OCI-LY3 (cell line): Measurements from ENCODE around the gene ADARB2.

Source experiments
- H2AFZ ChIP-seq: fragments of 200-600, 300-600 bp; shearing (Covaris generic); 2 replicates; pipeline ENCODE4 v1.6.0; 2014; ENCODE audit warnings: antibody characterized with exemption, low read depth, low read length
- H3K27ac ChIP-seq: fragments of 200-600, 300-600 bp; sonication (generic); 2 replicates; pipeline ENCODE4 v1.5.1; 2014; ENCODE audit warnings: mild to moderate bottlenecking, low read length, moderate library complexity, mixed read lengths
- H3K27me3 ChIP-seq: fragments of 200-600, 300-600 bp; sonication (generic); 2 replicates; pipeline ENCODE4 v1.6.1; 2014; ENCODE audit warnings: low read depth, low read length, mixed read lengths
- H3K36me3 ChIP-seq: fragments of 200-600, 300-600 bp; sonication (generic); replicated peaks from 2 replicates; pipeline ENCODE3; 2014; ENCODE audit warnings: low read depth, low read length, mixed read lengths
- H3K4me1 ChIP-seq: fragments of 300-600, 200-600 bp; sonication (generic); 2 replicates; pipeline ENCODE4 v1.6.1; 2014; ENCODE audit warnings: low read length, mixed read lengths
- H3K4me2 ChIP-seq: fragments of 200-600, 300-600 bp; sonication (generic); 2 replicates; pipeline ENCODE4 v1.6.1; 2014; ENCODE audit warnings: low read length, mixed read lengths
- H3K4me3 ChIP-seq: fragments of 300-600, 200-600 bp; sonication (generic); 2 replicates; pipeline ENCODE4 v1.5.1; 2014; ENCODE audit warnings: antibody characterized with exemption, mild to moderate bottlenecking, low read length, moderate library complexity
- H3K79me2 ChIP-seq: fragments of 300-600, 200-600 bp; shearing (Covaris generic); 2 replicates; pipeline ENCODE4 v1.6.1; 2014; ENCODE audit warnings: mild to moderate bottlenecking, low read length, mixed read lengths
- H3K9ac ChIP-seq: fragments of 300-600, 200-600 bp; shearing (Covaris generic); 2 replicates; pipeline ENCODE4 v1.6.0; 2014; ENCODE audit warnings: mild to moderate bottlenecking, low read length, moderate library complexity
- H3K9me3 ChIP-seq: fragments of 200-600, 300-600 bp; shearing (Covaris generic); 2 replicates; pipeline ENCODE4 v1.6.1; 2014; ENCODE audit warnings: low read length, mixed read lengths; ENCODE audit not compliant: insufficient read depth
- H4K20me1 ChIP-seq: fragments of 200-600, 300-600 bp; sonication (generic); 2 replicates; pipeline ENCODE4 v1.6.1; 2016; ENCODE audit warnings: low read length, mixed read lengths; ENCODE audit not compliant: insufficient read depth
- EZH2phosphoT487 ChIP-seq: fragments of 200-600 bp; shearing (Covaris generic); IDR thresholded peaks from 2 replicates; pipeline ENCODE4 v1.6.1; 2018; ENCODE audit warnings: antibody characterized with exemption, mixed run types, low read depth
- TF ChIP-seq, protein P1 (sequence below): fragments of 200-600, 300-600 bp; sonication (generic); IDR thresholded peaks from 2 replicates; pipeline ENCODE4 v1.5.1; 2014; ENCODE audit warnings: antibody characterized with exemption, low read length, low read depth

Gene ADARB2

DNA sequence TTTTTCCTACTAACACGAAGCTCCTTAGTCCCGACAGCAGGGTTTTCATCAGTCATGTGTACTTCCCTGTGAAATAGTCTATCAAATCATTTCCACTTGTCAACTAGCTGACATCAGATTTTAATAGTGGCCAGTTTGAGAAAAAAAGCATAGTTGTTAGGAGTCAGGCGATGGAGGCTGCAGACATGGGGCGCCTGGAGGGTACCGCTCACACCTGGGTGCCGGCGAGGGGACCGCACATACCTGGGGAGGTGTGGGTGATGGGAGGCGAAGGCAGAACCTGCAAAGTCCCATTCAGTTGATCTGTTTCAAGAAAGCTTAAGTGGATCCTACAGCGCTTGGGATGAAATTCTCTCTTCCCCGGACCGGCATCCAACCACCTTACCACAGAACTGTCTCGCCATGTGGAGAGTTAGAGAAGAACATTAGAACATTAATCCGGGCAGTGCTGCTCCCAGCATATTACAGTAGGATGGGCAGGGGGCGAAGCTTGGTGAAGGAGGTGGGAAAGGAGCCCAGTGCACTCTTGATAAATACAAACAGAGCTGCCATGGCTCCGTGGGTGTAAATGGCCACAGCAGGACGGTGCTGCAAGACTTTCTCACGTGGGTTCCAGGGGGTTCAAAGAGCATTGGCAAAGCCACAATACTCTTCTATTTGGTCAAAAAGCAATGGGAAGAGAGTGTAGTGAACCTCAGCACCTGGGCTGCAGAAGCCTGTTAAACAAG, 24.2 kb downstream of the ADARB2 start:
- H3K27me3 ChIP-seq, result no peaks in the 10 kb centered on the region

DNA sequence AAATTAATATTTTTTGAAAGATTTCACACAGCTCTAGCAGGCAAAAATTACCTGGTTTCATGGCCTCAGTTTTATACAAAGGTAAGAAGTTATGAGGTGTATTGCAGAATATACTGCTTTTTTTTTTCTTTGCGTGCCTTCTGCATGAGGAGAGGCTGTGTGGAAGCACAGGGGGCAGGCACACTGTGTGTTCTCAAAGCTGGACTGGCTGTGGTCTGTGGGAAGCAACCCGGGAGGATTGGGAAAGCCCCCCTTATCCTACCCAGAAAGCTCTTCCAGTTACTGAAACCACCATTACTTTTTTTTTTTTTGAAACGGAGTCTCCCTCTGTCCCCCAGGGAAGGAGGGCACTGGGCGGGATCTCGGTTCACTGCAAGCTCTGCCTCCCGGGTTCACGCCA, 25.0 kb downstream of the ADARB2 start:
- no peak overlapping the region for H3K9ac ChIP-seq
- H3K4me3 ChIP-seq, result no peak overlapping the region
- no peaks in the 10 kb centered on the region for H3K9me3 ChIP-seq
- no peaks in the 10 kb centered on the region for H3K36me3 ChIP-seq
- no peaks in the 10 kb centered on the region for H3K27me3 ChIP-seq
- H3K79me2 ChIP-seq, result no peaks in the 10 kb centered on the region
- no peaks in the 10 kb centered on the region for H3K4me1 ChIP-seq
- no peak overlapping the region for H3K27ac ChIP-seq
- no peak overlapping the region for H2AFZ ChIP-seq
- H3K4me2 ChIP-seq, result no peak overlapping the region
- TF ChIP-seq, protein P1, sequence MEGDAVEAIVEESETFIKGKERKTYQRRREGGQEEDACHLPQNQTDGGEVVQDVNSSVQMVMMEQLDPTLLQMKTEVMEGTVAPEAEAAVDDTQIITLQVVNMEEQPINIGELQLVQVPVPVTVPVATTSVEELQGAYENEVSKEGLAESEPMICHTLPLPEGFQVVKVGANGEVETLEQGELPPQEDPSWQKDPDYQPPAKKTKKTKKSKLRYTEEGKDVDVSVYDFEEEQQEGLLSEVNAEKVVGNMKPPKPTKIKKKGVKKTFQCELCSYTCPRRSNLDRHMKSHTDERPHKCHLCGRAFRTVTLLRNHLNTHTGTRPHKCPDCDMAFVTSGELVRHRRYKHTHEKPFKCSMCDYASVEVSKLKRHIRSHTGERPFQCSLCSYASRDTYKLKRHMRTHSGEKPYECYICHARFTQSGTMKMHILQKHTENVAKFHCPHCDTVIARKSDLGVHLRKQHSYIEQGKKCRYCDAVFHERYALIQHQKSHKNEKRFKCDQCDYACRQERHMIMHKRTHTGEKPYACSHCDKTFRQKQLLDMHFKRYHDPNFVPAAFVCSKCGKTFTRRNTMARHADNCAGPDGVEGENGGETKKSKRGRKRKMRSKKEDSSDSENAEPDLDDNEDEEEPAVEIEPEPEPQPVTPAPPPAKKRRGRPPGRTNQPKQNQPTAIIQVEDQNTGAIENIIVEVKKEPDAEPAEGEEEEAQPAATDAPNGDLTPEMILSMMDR, result no peak
- no peak for TF ChIP-seq EZH2phosphoT487
- H4K20me1 ChIP-seq, result no peaks in the 10 kb centered on the region

More for the DNA sequence above, 24.2 kb downstream of the ADARB2 start:
- Histone ChIP-seq H4K20me1 (no peaks in the 10 kb centered on the region), H3K4me2 (no peak overlapping the region), H3K27ac (no peak overlapping the region), H3K4me3 (no peak overlapping the region), H3K36me3 (no peaks in the 10 kb centered on the region), H3K9ac (no peak overlapping the region), H2AFZ (no peak overlapping the region), H3K79me2 (no peaks in the 10 kb centered on the region), H3K4me1 (no peaks in the 10 kb centered on the region), H3K9me3 (no peaks in the 10 kb centered on the region)
- TF ChIP-seq EZH2phosphoT487, result no peak
- TF ChIP-seq, protein P1, result no peak

DNA sequence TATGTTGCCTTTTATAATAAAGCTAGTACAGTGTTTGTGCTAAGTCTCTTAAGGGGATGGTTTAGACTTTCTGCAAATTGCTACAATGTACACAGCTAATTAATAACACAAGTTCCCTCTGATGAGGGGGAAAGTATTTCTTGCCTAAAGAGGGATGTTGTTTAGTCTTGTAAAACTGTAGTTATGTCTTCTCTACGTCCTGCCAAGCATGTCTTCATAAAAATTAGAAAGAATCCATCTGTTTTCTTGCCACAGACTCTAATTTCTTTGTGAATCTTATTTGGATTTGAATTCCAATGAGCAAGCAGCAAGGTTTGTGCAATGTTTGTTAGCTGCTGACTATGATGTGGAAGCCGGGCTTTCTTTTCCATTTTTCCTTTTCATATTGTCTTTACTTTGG, 28.2 kb downstream of the ADARB2 start:
- H3K9ac ChIP-seq, result no peak overlapping the region
- H3K4me3 ChIP-seq, result no peak overlapping the region
- TF ChIP-seq, protein P1, result no peak
- no peak for TF ChIP-seq EZH2phosphoT487
- no peak overlapping the region for H2AFZ ChIP-seq
- no peaks in the 10 kb centered on the region for H3K36me3 ChIP-seq
- no peaks in the 10 kb centered on the region for H3K9me3 ChIP-seq
- no peaks in the 10 kb centered on the region for H4K20me1 ChIP-seq
- H3K79me2 ChIP-seq, result no peaks in the 10 kb centered on the region
- H3K27me3 ChIP-seq, result no peaks in the 10 kb centered on the region
- H3K4me2 ChIP-seq, result no peak overlapping the region
- H3K27ac ChIP-seq, result no peak overlapping the region
- no peaks in the 10 kb centered on the region for H3K4me1 ChIP-seq

DNA sequence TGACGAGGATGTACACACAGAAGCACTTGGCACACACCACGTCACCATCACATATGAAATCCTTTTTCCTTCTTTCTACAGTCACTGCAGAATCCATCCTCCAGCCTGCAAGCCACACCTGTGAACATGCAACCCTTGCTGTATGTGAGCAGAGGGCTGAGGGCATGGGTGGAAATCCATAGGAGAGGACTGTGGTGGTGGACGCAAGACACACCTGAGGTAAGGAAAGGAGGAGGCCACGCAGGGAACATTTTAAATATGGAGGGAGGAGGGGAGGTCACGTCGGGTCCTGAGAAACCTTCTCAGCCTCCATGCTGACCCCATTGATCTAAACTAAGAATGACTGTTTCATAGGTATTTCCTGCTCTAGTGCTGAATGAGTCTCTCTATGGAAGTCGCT, 28.6 kb downstream of the ADARB2 start:
- H3K79me2 ChIP-seq, result no peaks in the 10 kb centered on the region
- TF ChIP-seq, protein P1, result no peak
- TF ChIP-seq EZH2phosphoT487, result no peak

More for the DNA sequence above, 28.6 kb downstream of the ADARB2 start:
- Histone ChIP-seq H3K9ac (no peak overlapping the region), H3K4me3 (no peak overlapping the region), H2AFZ (no peak overlapping the region), H3K4me2 (no peak overlapping the region), H3K36me3 (no peaks in the 10 kb centered on the region), H3K27ac (no peak overlapping the region), H3K4me1 (no peaks in the 10 kb centered on the region), H3K27me3 (no peaks in the 10 kb centered on the region), H3K9me3 (no peaks in the 10 kb centered on the region), H4K20me1 (no peaks in the 10 kb centered on the region)
